ENCODE measurements around the gene ACAP3. TPM values are rescaled to one million over a fixed set of nuclear protein-coding genes. Genes with fewer than 3 reads are reported as not detected.

Gene ACAP3
- total and polyA plus RNA-seq, 4 donors: 2.7 to 24.8 (median 15.0) TPM

GRCh38 chr1:1314678-1315335, 7.1 kb upstream of the ACAP3 start:
- H3K27me3 ChIP-seq (ENCODE audit: control insufficient read depth in 4 of 4, insufficient read depth in 4 of 4, low read length in 3 of 4): no peaks in the 10 kb centered on the region
- no peak overlapping the region for H3K27ac ChIP-seq (ENCODE audit: low read depth in 1 of 2, low read length in 2 of 2)
- H3K4me1 ChIP-seq (ENCODE audit: control insufficient read depth in 4 of 4, insufficient read depth in 4 of 4, low read length in 3 of 4): peaks cover 0 to 4% (median 3%) of the 10 kb centered on the region in 4 donors
- no peak for DNase-seq (ENCODE audit: low spot score)
- H3K4me3 ChIP-seq (ENCODE audit: low read depth in 1 of 3, low read length in 3 of 3): no peak overlapping the region
- peaks cover 3 to 41% (median 19%) of the 10 kb centered on the region in 4 donors for H3K36me3 ChIP-seq (ENCODE audit: control insufficient read depth in 4 of 4, insufficient read depth in 3 of 4, low read depth in 1 of 4, low read length in 3 of 4)
- no peak overlapping the region for H3K9ac ChIP-seq (ENCODE audit: low read depth in 1 of 2, low read length in 2 of 2)
- WGBS: 94% methylated on average over 23 of the region's 23 CpGs
- TF ChIP-seq EGR1 (IDR thresholded peaks at IDR 0.05; ENCODE audit: low read depth in 2 of 2) (no peak), HNF4G (IDR thresholded peaks at IDR 0.05) (no peak), JUND (IDR thresholded peaks at IDR 0.05) (no peak), HNF4A (conservative IDR thresholded peaks at IDR 0.05) (no peak)
- TF ChIP-seq, protein P1, sequence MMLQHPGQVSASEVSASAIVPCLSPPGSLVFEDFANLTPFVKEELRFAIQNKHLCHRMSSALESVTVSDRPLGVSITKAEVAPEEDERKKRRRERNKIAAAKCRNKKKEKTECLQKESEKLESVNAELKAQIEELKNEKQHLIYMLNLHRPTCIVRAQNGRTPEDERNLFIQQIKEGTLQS (IDR thresholded peaks at IDR 0.05): no peak
- TF ChIP-seq, protein P2, sequence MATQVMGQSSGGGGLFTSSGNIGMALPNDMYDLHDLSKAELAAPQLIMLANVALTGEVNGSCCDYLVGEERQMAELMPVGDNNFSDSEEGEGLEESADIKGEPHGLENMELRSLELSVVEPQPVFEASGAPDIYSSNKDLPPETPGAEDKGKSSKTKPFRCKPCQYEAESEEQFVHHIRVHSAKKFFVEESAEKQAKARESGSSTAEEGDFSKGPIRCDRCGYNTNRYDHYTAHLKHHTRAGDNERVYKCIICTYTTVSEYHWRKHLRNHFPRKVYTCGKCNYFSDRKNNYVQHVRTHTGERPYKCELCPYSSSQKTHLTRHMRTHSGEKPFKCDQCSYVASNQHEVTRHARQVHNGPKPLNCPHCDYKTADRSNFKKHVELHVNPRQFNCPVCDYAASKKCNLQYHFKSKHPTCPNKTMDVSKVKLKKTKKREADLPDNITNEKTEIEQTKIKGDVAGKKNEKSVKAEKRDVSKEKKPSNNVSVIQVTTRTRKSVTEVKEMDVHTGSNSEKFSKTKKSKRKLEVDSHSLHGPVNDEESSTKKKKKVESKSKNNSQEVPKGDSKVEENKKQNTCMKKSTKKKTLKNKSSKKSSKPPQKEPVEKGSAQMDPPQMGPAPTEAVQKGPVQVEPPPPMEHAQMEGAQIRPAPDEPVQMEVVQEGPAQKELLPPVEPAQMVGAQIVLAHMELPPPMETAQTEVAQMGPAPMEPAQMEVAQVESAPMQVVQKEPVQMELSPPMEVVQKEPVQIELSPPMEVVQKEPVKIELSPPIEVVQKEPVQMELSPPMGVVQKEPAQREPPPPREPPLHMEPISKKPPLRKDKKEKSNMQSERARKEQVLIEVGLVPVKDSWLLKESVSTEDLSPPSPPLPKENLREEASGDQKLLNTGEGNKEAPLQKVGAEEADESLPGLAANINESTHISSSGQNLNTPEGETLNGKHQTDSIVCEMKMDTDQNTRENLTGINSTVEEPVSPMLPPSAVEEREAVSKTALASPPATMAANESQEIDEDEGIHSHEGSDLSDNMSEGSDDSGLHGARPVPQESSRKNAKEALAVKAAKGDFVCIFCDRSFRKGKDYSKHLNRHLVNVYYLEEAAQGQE (IDR thresholded peaks at IDR 0.05): no peak
- TF ChIP-seq, protein P3, sequence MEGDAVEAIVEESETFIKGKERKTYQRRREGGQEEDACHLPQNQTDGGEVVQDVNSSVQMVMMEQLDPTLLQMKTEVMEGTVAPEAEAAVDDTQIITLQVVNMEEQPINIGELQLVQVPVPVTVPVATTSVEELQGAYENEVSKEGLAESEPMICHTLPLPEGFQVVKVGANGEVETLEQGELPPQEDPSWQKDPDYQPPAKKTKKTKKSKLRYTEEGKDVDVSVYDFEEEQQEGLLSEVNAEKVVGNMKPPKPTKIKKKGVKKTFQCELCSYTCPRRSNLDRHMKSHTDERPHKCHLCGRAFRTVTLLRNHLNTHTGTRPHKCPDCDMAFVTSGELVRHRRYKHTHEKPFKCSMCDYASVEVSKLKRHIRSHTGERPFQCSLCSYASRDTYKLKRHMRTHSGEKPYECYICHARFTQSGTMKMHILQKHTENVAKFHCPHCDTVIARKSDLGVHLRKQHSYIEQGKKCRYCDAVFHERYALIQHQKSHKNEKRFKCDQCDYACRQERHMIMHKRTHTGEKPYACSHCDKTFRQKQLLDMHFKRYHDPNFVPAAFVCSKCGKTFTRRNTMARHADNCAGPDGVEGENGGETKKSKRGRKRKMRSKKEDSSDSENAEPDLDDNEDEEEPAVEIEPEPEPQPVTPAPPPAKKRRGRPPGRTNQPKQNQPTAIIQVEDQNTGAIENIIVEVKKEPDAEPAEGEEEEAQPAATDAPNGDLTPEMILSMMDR (IDR thresholded peaks at IDR 0.05; ENCODE audit: low read depth, low read length, missing input control): no peak
- no peaks in the 10 kb centered on the region for H3K9me3 ChIP-seq (ENCODE audit: control insufficient read depth in 4 of 4, low read length in 3 of 4)

DNA sequence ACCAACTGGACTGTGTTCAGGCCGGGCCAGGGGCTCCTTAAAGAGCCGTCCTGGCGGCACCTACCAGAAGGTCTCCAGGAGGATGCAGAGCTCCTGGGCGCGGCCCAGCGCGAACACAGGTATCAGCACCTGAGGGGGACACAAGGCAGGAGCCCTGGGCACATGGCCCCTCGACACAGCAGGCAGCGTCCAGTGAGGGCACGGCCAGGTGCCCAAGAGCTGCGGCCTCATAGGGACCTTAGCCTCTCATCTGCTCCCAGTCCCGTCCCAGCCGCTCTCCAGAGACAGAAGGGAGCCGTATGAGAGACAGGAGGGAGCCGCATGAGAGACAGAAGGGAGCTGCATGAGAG, 6.5 kb upstream of the ACAP3 start:
- WGBS: 96% methylated on average over 15 of the region's 15 CpGs
- Histone ChIP-seq H3K4me1 (ENCODE audit: control insufficient read depth in 4 of 4, insufficient read depth in 4 of 4, low read length in 3 of 4) (peaks cover 5 to 10% (median 7%) of the 10 kb centered on the region in 4 donors), H3K9me3 (ENCODE audit: control insufficient read depth in 4 of 4, low read length in 3 of 4) (no peaks in the 10 kb centered on the region), H3K4me3 (ENCODE audit: low read depth in 1 of 3, low read length in 3 of 3) (no peak overlapping the region), H3K27me3 (ENCODE audit: control insufficient read depth in 4 of 4, insufficient read depth in 4 of 4, low read length in 3 of 4) (no peaks in the 10 kb centered on the region), H3K9ac (ENCODE audit: low read depth in 1 of 2, low read length in 2 of 2) (no peak overlapping the region), H3K27ac (ENCODE audit: low read depth in 1 of 2, low read length in 2 of 2) (no peak overlapping the region), H3K36me3 (ENCODE audit: control insufficient read depth in 4 of 4, insufficient read depth in 3 of 4, low read depth in 1 of 4, low read length in 3 of 4) (peaks cover 3 to 39% (median 19%) of the 10 kb centered on the region in 4 donors)
- DNase-seq (ENCODE audit: low spot score): no peak
- TF ChIP-seq SP1 (IDR thresholded peaks at IDR 0.05) (no peak), JUND (IDR thresholded peaks at IDR 0.05) (no peak), YY1 (IDR thresholded peaks at IDR 0.05) (no peak), GABPA (IDR thresholded peaks at IDR 0.05 in 1 of 2, conservative IDR thresholded peaks at IDR 0.05 in 1 of 2) (no peak), TAF1 (conservative IDR thresholded peaks at IDR 0.05) (no peak), FOXA2 (IDR thresholded peaks at IDR 0.05) (no peak), RAD21 (IDR thresholded peaks at IDR 0.05) (no peak), RXRA (IDR thresholded peaks at IDR 0.05) (no peak), EGR1 (IDR thresholded peaks at IDR 0.05; ENCODE audit: low read depth in 2 of 2) (no peak), HNF4G (IDR thresholded peaks at IDR 0.05) (no peak), FOXA1 (IDR thresholded peaks at IDR 0.05) (no peak)
- TF ChIP-seq, protein P4, sequence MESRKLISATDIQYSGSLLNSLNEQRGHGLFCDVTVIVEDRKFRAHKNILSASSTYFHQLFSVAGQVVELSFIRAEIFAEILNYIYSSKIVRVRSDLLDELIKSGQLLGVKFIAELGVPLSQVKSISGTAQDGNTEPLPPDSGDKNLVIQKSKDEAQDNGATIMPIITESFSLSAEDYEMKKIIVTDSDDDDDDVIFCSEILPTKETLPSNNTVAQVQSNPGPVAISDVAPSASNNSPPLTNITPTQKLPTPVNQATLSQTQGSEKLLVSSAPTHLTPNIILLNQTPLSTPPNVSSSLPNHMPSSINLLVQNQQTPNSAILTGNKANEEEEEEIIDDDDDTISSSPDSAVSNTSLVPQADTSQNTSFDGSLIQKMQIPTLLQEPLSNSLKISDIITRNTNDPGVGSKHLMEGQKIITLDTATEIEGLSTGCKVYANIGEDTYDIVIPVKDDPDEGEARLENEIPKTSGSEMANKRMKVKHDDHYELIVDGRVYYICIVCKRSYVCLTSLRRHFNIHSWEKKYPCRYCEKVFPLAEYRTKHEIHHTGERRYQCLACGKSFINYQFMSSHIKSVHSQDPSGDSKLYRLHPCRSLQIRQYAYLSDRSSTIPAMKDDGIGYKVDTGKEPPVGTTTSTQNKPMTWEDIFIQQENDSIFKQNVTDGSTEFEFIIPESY (IDR thresholded peaks at IDR 0.05): no peak
- TF ChIP-seq, protein P2 (IDR thresholded peaks at IDR 0.05): no peak
- TF ChIP-seq, protein P3 (IDR thresholded peaks at IDR 0.05; ENCODE audit: low read depth, low read length, missing input control): no peak

Data from liver (tissue), 9 donors.